ENCODE data around the gene LAMC1.
A peak's percentile ranks its signal among the peaks of the same experiment; 100 is the strongest.

Gene LAMC1

DNA sequence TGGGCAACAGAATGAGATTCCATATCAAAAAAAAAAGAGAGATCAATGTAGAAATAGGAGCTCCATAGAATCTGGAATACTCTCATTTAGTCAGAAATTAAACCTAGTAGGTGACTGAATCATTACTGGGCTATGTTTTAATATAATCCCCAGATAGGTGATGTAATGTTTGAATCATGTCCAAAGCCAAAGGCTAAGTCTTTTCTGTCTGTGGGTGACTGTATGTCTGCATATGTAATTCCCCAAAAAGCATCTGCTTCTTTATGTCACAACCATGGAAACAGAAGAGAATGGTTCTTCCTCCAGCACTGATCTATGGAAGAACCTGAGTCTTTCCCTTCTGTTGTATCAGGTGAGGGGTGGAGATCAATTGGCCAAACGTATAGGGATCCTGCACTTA, 168.6 kb downstream of the LAMC1 start:
- peak; percentile 93 for DNase-seq (ENCODE audit: low read depth)
- H3K4me3 ChIP-seq (ENCODE audit: control insufficient read depth, low read depth, low read length), result no peak overlapping the region
- TF ChIP-seq, protein P1, sequence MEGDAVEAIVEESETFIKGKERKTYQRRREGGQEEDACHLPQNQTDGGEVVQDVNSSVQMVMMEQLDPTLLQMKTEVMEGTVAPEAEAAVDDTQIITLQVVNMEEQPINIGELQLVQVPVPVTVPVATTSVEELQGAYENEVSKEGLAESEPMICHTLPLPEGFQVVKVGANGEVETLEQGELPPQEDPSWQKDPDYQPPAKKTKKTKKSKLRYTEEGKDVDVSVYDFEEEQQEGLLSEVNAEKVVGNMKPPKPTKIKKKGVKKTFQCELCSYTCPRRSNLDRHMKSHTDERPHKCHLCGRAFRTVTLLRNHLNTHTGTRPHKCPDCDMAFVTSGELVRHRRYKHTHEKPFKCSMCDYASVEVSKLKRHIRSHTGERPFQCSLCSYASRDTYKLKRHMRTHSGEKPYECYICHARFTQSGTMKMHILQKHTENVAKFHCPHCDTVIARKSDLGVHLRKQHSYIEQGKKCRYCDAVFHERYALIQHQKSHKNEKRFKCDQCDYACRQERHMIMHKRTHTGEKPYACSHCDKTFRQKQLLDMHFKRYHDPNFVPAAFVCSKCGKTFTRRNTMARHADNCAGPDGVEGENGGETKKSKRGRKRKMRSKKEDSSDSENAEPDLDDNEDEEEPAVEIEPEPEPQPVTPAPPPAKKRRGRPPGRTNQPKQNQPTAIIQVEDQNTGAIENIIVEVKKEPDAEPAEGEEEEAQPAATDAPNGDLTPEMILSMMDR (conservative IDR thresholded peaks at IDR 0.05; ENCODE audit: control insufficient read depth, insufficient read depth, low read depth, low read length), result no peak

DNA sequence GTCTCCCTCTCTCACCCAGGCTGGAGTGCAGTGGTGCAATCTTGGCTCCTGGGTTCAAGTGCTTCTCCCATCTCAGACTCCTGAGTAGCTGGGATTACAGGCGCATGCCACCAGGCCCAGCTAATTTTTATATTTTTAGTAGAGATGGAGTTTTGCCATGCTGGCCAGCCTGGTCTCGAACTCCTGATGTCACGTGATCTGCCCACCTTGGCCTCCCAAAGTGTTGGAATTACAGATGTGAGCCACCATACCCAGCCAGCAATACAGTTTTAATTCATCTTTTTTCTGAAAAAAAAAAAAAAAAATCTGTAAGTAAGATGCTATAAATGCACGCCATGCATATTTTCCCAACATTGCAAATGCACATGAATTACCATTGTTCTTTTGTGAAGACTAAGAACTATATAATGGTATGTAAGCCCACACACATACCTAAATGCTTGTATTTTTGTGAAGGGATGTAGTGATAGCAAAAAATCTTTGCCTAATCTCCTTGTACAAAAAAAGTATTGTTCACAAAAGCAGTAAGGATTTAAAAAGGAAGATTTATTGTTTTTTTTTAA, 170.8 kb downstream of the LAMC1 start:
- DNase-seq (ENCODE audit: low read depth), result no peak
- TF ChIP-seq, protein P1 (conservative IDR thresholded peaks at IDR 0.05; ENCODE audit: control insufficient read depth, insufficient read depth, low read depth, low read length), result no peak
- no peak overlapping the region for H3K4me3 ChIP-seq (ENCODE audit: control insufficient read depth, low read depth, low read length)

DNA sequence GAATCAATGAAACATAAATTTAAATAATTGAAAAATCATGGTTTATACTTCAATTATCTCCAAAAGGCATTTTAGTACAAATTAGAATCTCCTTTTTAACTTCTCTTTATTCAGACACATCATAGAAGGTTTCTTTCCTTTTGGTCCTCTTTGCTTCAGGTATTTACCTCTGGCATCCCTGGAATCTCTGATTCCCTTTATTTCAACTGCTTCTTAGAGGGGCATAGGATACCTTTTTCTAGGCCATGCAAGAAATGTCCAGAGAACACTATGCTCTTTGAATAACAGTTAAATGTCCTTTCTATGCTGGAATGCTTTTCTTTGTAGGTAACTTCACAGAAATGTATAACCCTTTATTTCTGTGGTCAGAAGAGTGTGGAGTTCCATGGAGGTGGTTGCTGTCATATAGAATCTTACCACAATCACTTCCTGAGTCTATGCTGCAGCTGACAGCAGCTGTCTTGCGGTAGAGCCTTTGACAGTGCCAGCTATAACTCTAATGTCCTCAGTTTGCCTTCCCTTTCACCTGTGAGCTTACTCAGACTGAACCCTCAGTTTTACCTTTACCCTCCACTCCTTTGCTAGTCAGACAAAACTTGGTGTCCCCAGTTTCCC, 171.4 kb downstream of the LAMC1 start:
- TF ChIP-seq, protein P1 (conservative IDR thresholded peaks at IDR 0.05; ENCODE audit: control insufficient read depth, insufficient read depth, low read depth, low read length), result no peak
- no peak for DNase-seq (ENCODE audit: low read depth)
- no peak overlapping the region for H3K4me3 ChIP-seq (ENCODE audit: control insufficient read depth, low read depth, low read length)

DNA sequence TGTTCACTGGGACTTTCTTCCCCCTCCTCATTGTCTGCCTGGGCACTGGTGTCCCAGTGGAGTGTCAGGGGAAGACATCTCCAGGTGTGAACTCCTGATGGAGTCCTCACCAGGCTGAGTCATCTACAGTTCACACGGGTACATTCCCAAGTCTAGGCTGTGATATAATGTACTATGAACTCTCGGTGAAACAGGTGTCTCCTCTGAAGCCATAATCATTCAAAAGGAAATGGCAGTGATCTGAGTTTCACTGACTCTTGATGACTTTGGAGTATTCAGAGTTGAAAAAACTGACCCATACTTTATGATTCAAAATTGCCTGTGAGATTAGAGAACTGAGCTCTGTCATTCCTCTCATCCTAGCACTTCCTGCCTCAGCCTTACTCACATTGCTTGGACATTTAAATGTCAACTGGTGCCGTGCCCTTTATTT, 171.9 kb downstream of the LAMC1 start:
- TF ChIP-seq, protein P1 (conservative IDR thresholded peaks at IDR 0.05; ENCODE audit: control insufficient read depth, insufficient read depth, low read depth, low read length), result no peak
- no peak for DNase-seq (ENCODE audit: low read depth)
- H3K4me3 ChIP-seq (ENCODE audit: control insufficient read depth, low read depth, low read length), result no peak overlapping the region

Measured in fibroblast of mammary gland (primary cell).